ENCODE data around the gene RDH8. TPM values are rescaled to one million over a fixed set of nuclear protein-coding genes. Genes with fewer than 3 reads are reported as not detected.
A peak's percentile ranks its signal among the peaks of the same experiment; 100 is the strongest.

The RDH8 gene
- total and polyA plus RNA-seq, 10 of the 15 experiments (the other 5 are each of a cell fraction or from before 2014, with no cell fraction given): 0.04 to 0.58 (median 0.05) TPM; not detected in 7

DNA sequence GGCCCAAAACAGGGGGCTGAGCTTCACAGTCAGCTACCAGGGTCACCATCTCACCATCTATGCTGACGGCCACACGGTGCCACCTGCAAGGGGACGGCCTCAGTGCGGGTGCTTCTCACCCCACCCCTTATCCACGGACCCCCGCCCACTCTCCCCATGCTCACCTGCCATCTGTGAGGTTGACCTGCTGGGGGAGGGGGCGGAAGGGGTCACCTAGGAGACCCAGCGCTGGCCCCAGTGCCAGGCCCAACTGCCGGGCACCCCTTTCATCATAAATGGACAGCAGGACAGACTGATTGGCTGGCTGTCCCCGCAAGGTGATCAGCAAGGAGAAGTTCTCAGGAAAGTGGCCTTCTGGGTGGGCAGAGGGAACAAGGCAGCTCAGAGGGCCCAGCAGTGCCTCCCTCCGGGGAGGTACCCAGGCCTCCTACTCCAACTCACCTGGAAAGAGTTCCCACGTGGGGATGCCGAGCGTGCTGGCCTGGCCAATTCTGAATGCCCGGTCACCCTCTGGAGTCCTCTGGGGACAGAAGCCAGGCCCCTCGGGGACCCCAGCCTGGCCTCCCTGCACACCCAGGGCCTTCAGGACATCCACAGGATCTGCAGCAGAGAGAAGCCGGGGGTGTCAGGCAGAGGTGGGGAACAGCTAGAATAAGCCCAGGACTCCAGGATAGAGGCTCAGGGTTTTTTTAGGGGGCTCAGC is 7.5 kb upstream of the RDH8 start:
- intact Hi-C loops (cut with micrococcal nuclease; ENCODE audit: unreplicated experiment): no loop called here
- ChIA-PET POLR2A (interaction anchor here (0.6 kb wide), 1 partner anchor 169 kb away, joined by 3 read pairs; no protein-coding TSS in a partner anchor), RAD21 (ENCODE audit: unreplicated experiment) (interaction anchor here (0.6 kb wide), 1 partner anchor 22 kb away, joined by 3 read pairs; no protein-coding TSS in a partner anchor), CTCF (interaction anchor here (0.6 to 0.8 kb wide), 5 partner anchors 22 to 503 kb away, joined by 3 read pairs; partner anchors contain the start of gene P2RY11), SMC1A (ENCODE audit: uncharacterized antibody, unreplicated experiment) (no interaction called here)
- no peak for DNase-seq (ENCODE audit: low read depth, low spot score)
- no peaks in the 10 kb centered on the region for H3K4me1 ChIP-seq (ENCODE audit: control insufficient read depth, insufficient read depth, low read length)
- no TSS peak for BruUV-seq (replicated peaks)
- in situ Hi-C loops (cut with MboI): no loop called here
- peaks cover 2 to 3% of the 10 kb centered on the region in 2 experiments; a peak in 2 of 4 replicates for H3K27me3 ChIP-seq (replicated peaks in 1 of 2; ENCODE audit: control insufficient read depth in 2 of 2, insufficient read depth in 2 of 2, low read length in 1 of 2)
- no peak overlapping the region for H2AFZ ChIP-seq (ENCODE audit: control insufficient read depth, low read depth, low read length)
- no peaks in the 10 kb centered on the region for H4K20me1 ChIP-seq (ENCODE audit: control insufficient read depth, insufficient read depth)
- H3K79me2 ChIP-seq (ENCODE audit: control insufficient read depth, insufficient read depth, low read length): no peaks in the 10 kb centered on the region
- H3K4me2 ChIP-seq (ENCODE audit: control insufficient read depth, insufficient read depth): no peak overlapping the region
- no peak overlapping the region for H3K9ac ChIP-seq (ENCODE audit: control insufficient read depth, insufficient read depth, low read length)
- peak; percentile 36 for TF ChIP-seq MEF2B (IDR thresholded peaks at IDR 0.05; ENCODE audit: partially characterized antibody, poor library complexity, severe bottlenecking)
- TF ChIP-seq, protein P1, sequence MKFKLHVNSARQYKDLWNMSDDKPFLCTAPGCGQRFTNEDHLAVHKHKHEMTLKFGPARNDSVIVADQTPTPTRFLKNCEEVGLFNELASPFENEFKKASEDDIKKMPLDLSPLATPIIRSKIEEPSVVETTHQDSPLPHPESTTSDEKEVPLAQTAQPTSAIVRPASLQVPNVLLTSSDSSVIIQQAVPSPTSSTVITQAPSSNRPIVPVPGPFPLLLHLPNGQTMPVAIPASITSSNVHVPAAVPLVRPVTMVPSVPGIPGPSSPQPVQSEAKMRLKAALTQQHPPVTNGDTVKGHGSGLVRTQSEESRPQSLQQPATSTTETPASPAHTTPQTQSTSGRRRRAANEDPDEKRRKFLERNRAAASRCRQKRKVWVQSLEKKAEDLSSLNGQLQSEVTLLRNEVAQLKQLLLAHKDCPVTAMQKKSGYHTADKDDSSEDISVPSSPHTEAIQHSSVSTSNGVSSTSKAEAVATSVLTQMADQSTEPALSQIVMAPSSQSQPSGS (IDR thresholded peaks at IDR 0.05; ENCODE audit: low read length): no peak
- no peaks in the 10 kb centered on the region; the same call in 2 of the 3 replicates for H3K9me3 ChIP-seq (replicated peaks; ENCODE audit: control insufficient read depth, insufficient read depth, low read length)
- ATAC-seq: no peak
- no peak overlapping the region for H3K4me3 ChIP-seq
- H3K36me3 ChIP-seq (ENCODE audit: control insufficient read depth in 2 of 2, insufficient read depth in 2 of 2, low read length in 1 of 2): no peaks in the 10 kb centered on the region
- WGBS (ENCODE audit: insufficient coverage, insufficient replicate concordance, low lambda C conversion rate, missing lambda C conversion rate): 23% methylated on average over 17 of the region's 17 CpGs
- FAIRE-seq: no peak
- no peak overlapping the region for H3K27ac ChIP-seq (ENCODE audit: control insufficient read depth, insufficient read depth)

GRCh38 chr19:10006335-10006708 is 7.0 kb upstream of the RDH8 start:
- Histone ChIP-seq H3K4me2 (ENCODE audit: control insufficient read depth, insufficient read depth) (no peak overlapping the region), H3K36me3 (ENCODE audit: control insufficient read depth in 2 of 2, insufficient read depth in 2 of 2, low read length in 1 of 2) (no peaks in the 10 kb centered on the region), H2AFZ (ENCODE audit: control insufficient read depth, low read depth, low read length) (no peak overlapping the region), H3K79me2 (ENCODE audit: control insufficient read depth, insufficient read depth, low read length) (no peaks in the 10 kb centered on the region), H3K9ac (ENCODE audit: control insufficient read depth, insufficient read depth, low read length) (no peak overlapping the region), H3K9me3 (replicated peaks; ENCODE audit: control insufficient read depth, insufficient read depth, low read length) (no peaks in the 10 kb centered on the region; the same call in 2 of the 3 replicates), H3K4me1 (ENCODE audit: control insufficient read depth, insufficient read depth, low read length) (no peaks in the 10 kb centered on the region), H3K27me3 (replicated peaks in 1 of 2; ENCODE audit: control insufficient read depth in 2 of 2, insufficient read depth in 2 of 2, low read length in 1 of 2) (peaks cover 2 to 3% of the 10 kb centered on the region in 2 experiments; a peak in 3 of 4 replicates), H4K20me1 (ENCODE audit: control insufficient read depth, insufficient read depth) (no peaks in the 10 kb centered on the region), H3K27ac (ENCODE audit: control insufficient read depth, insufficient read depth) (no peak overlapping the region), H3K4me3 (no peak overlapping the region)
- TF ChIP-seq TCF3 (IDR thresholded peaks at IDR 0.05; ENCODE audit: borderline replicate concordance, insufficient read depth, low read depth, low read length): no peak
- peak in 1 of 2 experiments; percentile 26; a peak in 1 of 4 replicates for TF ChIP-seq IKZF2 (IDR thresholded peaks at IDR 0.05)
- WGBS (ENCODE audit: insufficient coverage, insufficient replicate concordance, low lambda C conversion rate, missing lambda C conversion rate): 0% methylated on average over 5 of the region's 7 CpGs
- BruUV-seq (replicated peaks): no TSS peak
- RAD21 ChIA-PET (ENCODE audit: unreplicated experiment): no interaction called here
- DNase-seq (ENCODE audit: low read depth, low spot score) (no peak), FAIRE-seq (no peak), ATAC-seq (no peak)
- CTCF ChIA-PET: interaction anchor here (0.6 to 0.8 kb wide), 3 partner anchors 74 to 167 kb away, joined by 3 read pairs; partner anchors contain the start of gene P2RY11
- SMC1A ChIA-PET (ENCODE audit: uncharacterized antibody, unreplicated experiment): no interaction called here
- in situ Hi-C loops (cut with MboI): no loop called here
- intact Hi-C loops (cut with micrococcal nuclease; ENCODE audit: unreplicated experiment): no loop called here
- POLR2A ChIA-PET: interaction anchor here (0.6 kb wide), 1 partner anchor 169 kb away, joined by 3 read pairs; no protein-coding TSS in a partner anchor

Measured in GM12878 (cell line).